Endothelial cell of umbilical vein (primary cell): Measurements from ENCODE around the gene ZFAND2B.

Experiments
- CTCF ChIP-seq, 2 donors: IDR thresholded peaks; 1 replicate in 1 of 2; 2 replicates in 1 of 2; pipeline ENCODE4 v1.5.1; 2011; ENCODE audit warnings: low read length in 2 of 2, mild to moderate bottlenecking in 2 of 2, moderate library complexity in 2 of 2, control low read depth in 1 of 2, inconsistent platforms in 1 of 2, low read depth in 1 of 2; ENCODE audit not compliant: insufficient read depth in 1 of 2; ENCODE audit errors: extremely low read depth in 1 of 2
- JUN ChIP-seq: IDR thresholded peaks from 2 replicates; pipeline ENCODE4 v1.6.1; 2011; ENCODE audit warnings: borderline replicate concordance, low read depth; ENCODE audit not compliant: insufficient read length, insufficient read depth
- MAX ChIP-seq: IDR thresholded peaks from 2 replicates; pipeline ENCODE4 v1.6.1; 2011; ENCODE audit not compliant: insufficient read depth, insufficient read length
- POLR2A ChIP-seq: IDR thresholded peaks from 2 replicates; pipeline ENCODE4 v1.6.1; 2012; ENCODE audit warnings: low read depth, mild to moderate bottlenecking, control low read depth, low read length
- POLR2AphosphoS5 ChIP-seq: IDR thresholded peaks from 2 replicates; pipeline ENCODE4 v1.6.1; 2012; ENCODE audit warnings: low read depth, mild to moderate bottlenecking, control low read depth, low read length, moderate library complexity; ENCODE audit not compliant: insufficient read depth

GRCh38 chr2:219172231-219173154, 34.1 kb upstream of the ZFAND2B start:
- TF ChIP-seq CTCF (IDR thresholded peaks at IDR 0.05; ENCODE audit: extremely low read depth in 1 of 2, insufficient read depth in 1 of 2, low read depth in 1 of 2, low read length in 2 of 2) (no peak), POLR2AphosphoS5 (no peak), POLR2A (no peak), JUN (no peak), MAX (no peak)
